COR-L47 (cell line): ENCODE data around the gene FAM174C.

ENCODE experiments used
- DNase-seq: peaks from one replicate; lab custom pipeline; 2025; lab: John Stamatoyannopoulos, UW

The FAM174C gene

GRCh38 chr19:1261798-1262622, 13.3 kb upstream of the FAM174C start:
- no peak for DNase-seq

GRCh38 chr19:1262623-1263123, 12.7 kb upstream of the FAM174C start:
- no peak for DNase-seq

GRCh38 chr19:1263188-1263587, 12.1 kb upstream of the FAM174C start:
- DNase-seq, result no peak

GRCh38 chr19:1264801-1265614, 10.3 kb upstream of the FAM174C start:
- no peak for DNase-seq

- DNase-seq, result no peak
Observed at GRCh38 chr19:1265615-1266128, 9.7 kb upstream of the FAM174C start.

GRCh38 chr19:1266129-1266915, 9.0 kb upstream of the FAM174C start:
- DNase-seq, result peak; percentile 92

- peak; percentile 52 for DNase-seq
Observed at GRCh38 chr19:1266916-1267476, 8.3 kb upstream of the FAM174C start.

- DNase-seq, result no peak
Observed at GRCh38 chr19:1267477-1268225, 7.7 kb upstream of the FAM174C start.

GRCh38 chr19:1268226-1269064, 6.9 kb upstream of the FAM174C start:
- no peak for DNase-seq

- peak; percentile 99 for DNase-seq
Observed at GRCh38 chr19:1269065-1269477, 6.3 kb upstream of the FAM174C start, which contains the start of gene CIRBP. Gene CIRBP (plus strand): TSS chr19:1269332. CDS start chr19:1270934, 1,602 bp downstream.

- DNase-seq, result peak; percentile 80
Observed at GRCh38 chr19:1269478-1270212, 5.7 kb upstream of the FAM174C start.

GRCh38 chr19:1270213-1270853, 5.0 kb upstream of the FAM174C start:
- DNase-seq, result no peak

GRCh38 chr19:1270854-1271527, 4.3 kb upstream of the FAM174C start:
- DNase-seq, result no peak

GRCh38 chr19:1271528-1272422, 3.6 kb upstream of the FAM174C start:
- no peak for DNase-seq

GRCh38 chr19:1272423-1273262, 2.7 kb upstream of the FAM174C start:
- DNase-seq, result no peak
